KMS-11 (cell line): Measurements from ENCODE around the gene QDPR.

Experiments used
- H2AFZ ChIP-seq: fragments of 200-600 bp; sonication (generic); 2 replicates; pipeline ENCODE4 v1.6.1; 2016; ENCODE audit warnings: antibody characterized with exemption, mixed run types, low read depth
- H3K27ac ChIP-seq: fragments of 200-600 bp; sonication (generic); 2 replicates; pipeline ENCODE4 v1.6.1; 2016; ENCODE audit warnings: mild to moderate bottlenecking, mixed run types
- H3K27me3 ChIP-seq: fragments of 200-600 bp; sonication (generic); 2 replicates; pipeline ENCODE4 v1.6.1; 2017; ENCODE audit warnings: mild to moderate bottlenecking, low read depth, mixed run types, moderate library complexity; ENCODE audit not compliant: insufficient read depth
- H3K36me3 ChIP-seq: fragments of 200-600 bp; sonication (generic); 2 replicates; pipeline ENCODE4 v1.6.1; 2017; ENCODE audit warnings: mild to moderate bottlenecking, mixed run types; ENCODE audit not compliant: insufficient read depth
- H3K4me1 ChIP-seq: fragments of 200-600 bp; sonication (generic); 2 replicates; pipeline ENCODE4 v1.6.1; 2016; ENCODE audit warnings: mild to moderate bottlenecking, low read depth, mixed run types; ENCODE audit not compliant: poor library complexity, severe bottlenecking
- H3K4me2 ChIP-seq: fragments of 200-600 bp; sonication (generic); 2 replicates; pipeline ENCODE4 v1.7.0; 2016; ENCODE audit warnings: mild to moderate bottlenecking, mixed run types
- H3K4me3 ChIP-seq: fragments of 200-600 bp; sonication (generic); IDR thresholded peaks from 2 replicates; pipeline ENCODE4 v1.6.1; 2017; ENCODE audit warnings: low read depth, low read length, mixed read lengths; ENCODE audit not compliant: insufficient read depth
- H3K79me2 ChIP-seq: fragments of 200-600 bp; sonication (generic); 2 replicates; pipeline ENCODE4 v1.6.1; 2016; ENCODE audit warnings: low read depth, mixed run types; ENCODE audit not compliant: insufficient read depth
- H3K9ac ChIP-seq: fragments of 200-600 bp; sonication (generic); 2 replicates; pipeline ENCODE4 v1.6.1; 2016; ENCODE audit warnings: mild to moderate bottlenecking, mixed run types
- H4K20me1 ChIP-seq: fragments of 200-600 bp; sonication (generic); 2 replicates; pipeline ENCODE4 v1.6.1; 2016; ENCODE audit warnings: mild to moderate bottlenecking, mixed run types; ENCODE audit not compliant: insufficient read depth
- CTCF ChIP-seq: fragments of 200-600 bp; sonication (generic); conservative IDR thresholded peaks from 2 replicates; pipeline ENCODE4 v1.6.1; 2017; ENCODE audit warnings: low read depth, mild to moderate bottlenecking, antibody characterized with exemption, low read length, moderate library complexity, mixed read lengths

QDPR gene

GRCh38 chr4:17526695-17527477 lies 15.0 kb upstream of the QDPR start:
- H3K4me2 ChIP-seq: no peak overlapping the region
- no peaks in the 10 kb centered on the region for H3K79me2 ChIP-seq
- no peak overlapping the region for H2AFZ ChIP-seq
- H4K20me1 ChIP-seq: no peaks in the 10 kb centered on the region
- no peak for TF ChIP-seq CTCF
- H3K4me1 ChIP-seq: peaks cover 27% of the 10 kb centered on the region
- H3K27ac ChIP-seq: no peak overlapping the region
- H3K4me3 ChIP-seq: no peak overlapping the region
- H3K36me3 ChIP-seq: no peaks in the 10 kb centered on the region
- no peaks in the 10 kb centered on the region for H3K27me3 ChIP-seq
- H3K9ac ChIP-seq: no peak overlapping the region

- Histone ChIP-seq H2AFZ (no peak overlapping the region), H3K79me2 (no peaks in the 10 kb centered on the region), H4K20me1 (no peaks in the 10 kb centered on the region), H3K4me3 (no peak overlapping the region), H3K27ac (no peak overlapping the region), H3K4me1 (no peaks in the 10 kb centered on the region), H3K36me3 (no peaks in the 10 kb centered on the region), H3K4me2 (no peak overlapping the region), H3K27me3 (no peaks in the 10 kb centered on the region), H3K9ac (no peak overlapping the region)
- no peak for TF ChIP-seq CTCF
These were observed 11.8 kb upstream of the QDPR start for GRCh38 chr4:17523662-17524061.

GRCh38 chr4:17521595-17521994 lies 9.7 kb upstream of the QDPR start:
- no peak for TF ChIP-seq CTCF
- H3K36me3 ChIP-seq: no peaks in the 10 kb centered on the region

GRCh38 chr4:17517664-17518063 lies 5.8 kb upstream of the QDPR start:
- Histone ChIP-seq H3K4me1 (peaks cover 5% of the 10 kb centered on the region), H3K4me2 (no peak overlapping the region), H3K36me3 (no peaks in the 10 kb centered on the region), H3K9ac (no peak overlapping the region), H2AFZ (no peak overlapping the region), H3K4me3 (no peak overlapping the region), H3K27me3 (no peaks in the 10 kb centered on the region), H4K20me1 (no peaks in the 10 kb centered on the region), H3K79me2 (no peaks in the 10 kb centered on the region), H3K27ac (no peak overlapping the region)
- no peak for TF ChIP-seq CTCF

More at GRCh38 chr4:17521595-17521994, 9.7 kb upstream of the QDPR start:
- no peak overlapping the region for H3K4me2 ChIP-seq
- H3K79me2 ChIP-seq: no peaks in the 10 kb centered on the region
- H3K4me3 ChIP-seq: no peak overlapping the region
- no peak overlapping the region for H3K9ac ChIP-seq
- no peaks in the 10 kb centered on the region for H4K20me1 ChIP-seq
- no peak overlapping the region for H3K27ac ChIP-seq
- no peaks in the 10 kb centered on the region for H3K27me3 ChIP-seq
- H2AFZ ChIP-seq: no peak overlapping the region
- no peaks in the 10 kb centered on the region for H3K4me1 ChIP-seq
